Activated naive CD4-positive, alpha-beta T cell treated with anti-CD3 and anti-CD28 coated beads for 36 hours (primary cell): ENCODE measurements around the gene ARHGAP32. TPM values are rescaled to one million over a fixed set of nuclear protein-coding genes. Genes with fewer than 3 reads are reported as not detected.

Source experiments
- CTCF ChIA-PET: fragments of 350-600 bp; sonication (Branson Sonifier 250); formaldehyde crosslinking; loops from one replicate; lab custom pipeline; 2021; ENCODE audit warnings: antibody characterized with exemption; lab: Charles Lee
- DNase-seq: peaks from one replicate; pipeline ENCODE4 v3.0.0-alpha.2; 2020
- H3K27ac Mint-ChIP-seq: one replicate; pipeline ENCODE4 v1.8.0; 2021; ENCODE audit warnings: mild to moderate bottlenecking, mixed read lengths
- H3K27me3 Mint-ChIP-seq: one replicate; pipeline ENCODE4 v1.8.0; 2021; ENCODE audit warnings: low read depth, mixed read lengths
- H3K36me3 Mint-ChIP-seq: one replicate; pipeline ENCODE4 v1.8.0; 2021; ENCODE audit warnings: low read depth, mixed read lengths
- H3K4me1 Mint-ChIP-seq: one replicate; pipeline ENCODE4 v1.8.0; 2021; ENCODE audit warnings: low read depth, mixed read lengths
- H3K4me3 Mint-ChIP-seq: one replicate; pipeline ENCODE4 v1.8.0; 2021; ENCODE audit warnings: mild to moderate bottlenecking, moderate library complexity, mixed read lengths
- H3K9me3 Mint-ChIP-seq: one replicate; pipeline ENCODE4 v1.8.0; 2021; ENCODE audit warnings: mixed read lengths
- intact Hi-C: fragments of 100-400 bp; cut with micrococcal nuclease; formaldehyde crosslinking; loops from one replicate; pipeline ENCODE4 v1.15.1; 2023
- total RNA-seq, 2 experiments: library from RNA; stranded (reverse); gene quantifications; one replicate each; pipeline ENCODE4 v1.2.3, GENCODE V29; 2021

The ARHGAP32 gene
- total RNA-seq, 2 experiments from 2014 or later, result 8.9 to 10.3 TPM

DNA sequence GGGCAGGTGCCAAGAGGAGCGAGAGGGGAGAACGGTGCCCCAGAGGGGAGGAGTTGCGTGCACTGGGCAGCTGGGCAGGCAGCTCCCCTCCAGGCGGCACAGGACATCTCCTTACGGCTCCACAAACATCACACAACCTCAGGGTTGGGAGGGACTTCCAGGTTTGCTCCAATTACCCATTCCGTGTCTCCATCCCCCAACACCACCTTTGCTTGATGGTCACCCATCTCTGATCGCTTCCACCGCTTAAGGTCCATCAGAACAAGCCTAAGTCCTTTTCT lies 235.0 kb downstream of the ARHGAP32 start:
- intact Hi-C loops, result loop anchor here (2.0 to 5.0 kb wide), 2 partner anchors 784 to 800 kb away; no protein-coding TSS in a partner anchor
- DNase-seq, result no peak
- Mint-ChIP-seq H3K9me3 (no peaks in the 10 kb centered on the region), H3K36me3 (no peaks in the 10 kb centered on the region), H3K4me3 (no peak overlapping the region), H3K4me1 (no peaks in the 10 kb centered on the region), H3K27me3 (peaks cover 3% of the 10 kb centered on the region), H3K27ac (no peak overlapping the region)
- CTCF ChIA-PET, result interaction anchor here (0.8 to 9.5 kb wide), 18 partner anchors 9 to 788 kb away, joined by 3 to 175 read pairs (median 4); partner anchors contain the start of gene KCNJ5

GRCh38 chr11:128956401-128957201 lies 235.5 kb downstream of the ARHGAP32 start:
- peaks cover 3% of the 10 kb centered on the region for H3K27me3 Mint-ChIP-seq
- H3K9me3 Mint-ChIP-seq, result no peaks in the 10 kb centered on the region
- intact Hi-C loops, result loop anchor here (1.0 to 5.0 kb wide), 3 partner anchors 72 to 799 kb away; no protein-coding TSS in a partner anchor
- DNase-seq, result peak; percentile 46
- no peak overlapping the region for H3K27ac Mint-ChIP-seq
- CTCF ChIA-PET, result interaction anchor here (0.6 to 9.5 kb wide), 26 partner anchors 8 to 1490 kb away, joined by 3 to 175 read pairs (median 4); partner anchors contain the start of gene KCNJ5
- no peak overlapping the region for H3K4me3 Mint-ChIP-seq
- no peaks in the 10 kb centered on the region for H3K36me3 Mint-ChIP-seq
- H3K4me1 Mint-ChIP-seq, result no peaks in the 10 kb centered on the region

GRCh38 chr11:128955636-128956035 lies 236.5 kb downstream of the ARHGAP32 start:
- Mint-ChIP-seq H3K9me3 (no peaks in the 10 kb centered on the region), H3K27ac (no peak overlapping the region), H3K4me1 (no peaks in the 10 kb centered on the region), H3K27me3 (peaks cover 3% of the 10 kb centered on the region), H3K36me3 (no peaks in the 10 kb centered on the region), H3K4me3 (no peak overlapping the region)
- CTCF ChIA-PET, result interaction anchor here (0.7 to 9.5 kb wide), 17 partner anchors 7 to 124 kb away, joined by 3 to 175 read pairs (median 4); partner anchors contain the start of gene KCNJ5
- DNase-seq, result no peak
- intact Hi-C loops, result loop anchor here (1.0 to 5.0 kb wide), 3 partner anchors 71 to 798 kb away; no protein-coding TSS in a partner anchor

GRCh38 chr11:128953151-128953550 lies 239.0 kb downstream of the ARHGAP32 start:
- H3K27me3 Mint-ChIP-seq, result peaks cover 6% of the 10 kb centered on the region
- H3K27ac Mint-ChIP-seq, result no peak overlapping the region
- H3K4me3 Mint-ChIP-seq, result no peak overlapping the region
- no peaks in the 10 kb centered on the region for H3K36me3 Mint-ChIP-seq
- no peaks in the 10 kb centered on the region for H3K4me1 Mint-ChIP-seq
- no peaks in the 10 kb centered on the region for H3K9me3 Mint-ChIP-seq
- CTCF ChIA-PET, result interaction anchor here (9.5 kb wide), 1 partner anchor 68 kb away, joined by 175 read pairs; no protein-coding TSS in a partner anchor
- intact Hi-C loops, result no loop called here
- DNase-seq, result no peak

- no peak for DNase-seq
- Mint-ChIP-seq H3K36me3 (no peaks in the 10 kb centered on the region), H3K27ac (no peak overlapping the region), H3K9me3 (no peaks in the 10 kb centered on the region), H3K4me1 (no peaks in the 10 kb centered on the region), H3K4me3 (no peak overlapping the region), H3K27me3 (peaks cover 4% of the 10 kb centered on the region)
- intact Hi-C loops, result loop anchor here (2.0 kb wide), 1 partner anchor 65 kb away; no protein-coding TSS in a partner anchor
- CTCF ChIA-PET, result interaction anchor here (0.6 to 4.2 kb wide), 5 partner anchors 11 to 68 kb away, joined by 3 to 44 read pairs (median 5); no protein-coding TSS in a partner anchor
Measured at GRCh38 chr11:128949791-128950454, 242.2 kb downstream of the ARHGAP32 start.

GRCh38 chr11:128948583-128948982 lies 243.5 kb downstream of the ARHGAP32 start:
- no peaks in the 10 kb centered on the region for H3K36me3 Mint-ChIP-seq
- H3K9me3 Mint-ChIP-seq, result no peaks in the 10 kb centered on the region
- peaks cover 4% of the 10 kb centered on the region for H3K27me3 Mint-ChIP-seq
- DNase-seq, result peak; percentile 25
- H3K4me3 Mint-ChIP-seq, result no peak overlapping the region
- H3K4me1 Mint-ChIP-seq, result no peaks in the 10 kb centered on the region
- intact Hi-C loops, result loop anchor here (2.0 kb wide), 1 partner anchor 64 kb away; no protein-coding TSS in a partner anchor
- CTCF ChIA-PET, result interaction anchor here (0.7 to 4.2 kb wide), 11 partner anchors 8 to 67 kb away, joined by 3 to 44 read pairs (median 7); no protein-coding TSS in a partner anchor
- no peak overlapping the region for H3K27ac Mint-ChIP-seq

DNA sequence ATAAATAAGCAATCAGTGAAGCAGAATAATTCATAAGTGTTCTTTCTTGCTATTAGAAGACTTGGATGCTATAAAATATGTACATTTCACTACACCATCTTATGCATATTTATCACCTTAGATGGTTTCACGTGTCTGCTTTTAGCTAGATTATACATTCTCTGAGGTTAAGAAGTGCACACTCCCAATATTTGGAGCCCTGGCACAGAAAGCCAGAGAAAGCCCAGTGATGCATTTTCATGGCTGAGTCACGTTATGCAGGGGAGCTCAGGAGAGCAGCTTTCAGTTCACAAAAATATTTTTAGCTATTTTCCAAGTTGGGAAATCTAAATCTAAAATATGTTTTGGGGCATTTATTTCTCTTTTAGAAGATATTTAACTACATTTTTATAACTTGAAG lies 244.4 kb downstream of the ARHGAP32 start:
- H3K27me3 Mint-ChIP-seq, result peaks cover 4% of the 10 kb centered on the region
- H3K4me1 Mint-ChIP-seq, result no peaks in the 10 kb centered on the region
- no peaks in the 10 kb centered on the region for H3K36me3 Mint-ChIP-seq
- no peak overlapping the region for H3K4me3 Mint-ChIP-seq
- no peak overlapping the region for H3K27ac Mint-ChIP-seq
- CTCF ChIA-PET, result interaction anchor here (1.4 to 4.2 kb wide), 7 partner anchors 9 to 66 kb away, joined by 3 to 44 read pairs (median 10); no protein-coding TSS in a partner anchor
- intact Hi-C loops, result loop anchor here (2.0 kb wide), 1 partner anchor 63 kb away; no protein-coding TSS in a partner anchor
- no peak for DNase-seq
- no peaks in the 10 kb centered on the region for H3K9me3 Mint-ChIP-seq

DNA sequence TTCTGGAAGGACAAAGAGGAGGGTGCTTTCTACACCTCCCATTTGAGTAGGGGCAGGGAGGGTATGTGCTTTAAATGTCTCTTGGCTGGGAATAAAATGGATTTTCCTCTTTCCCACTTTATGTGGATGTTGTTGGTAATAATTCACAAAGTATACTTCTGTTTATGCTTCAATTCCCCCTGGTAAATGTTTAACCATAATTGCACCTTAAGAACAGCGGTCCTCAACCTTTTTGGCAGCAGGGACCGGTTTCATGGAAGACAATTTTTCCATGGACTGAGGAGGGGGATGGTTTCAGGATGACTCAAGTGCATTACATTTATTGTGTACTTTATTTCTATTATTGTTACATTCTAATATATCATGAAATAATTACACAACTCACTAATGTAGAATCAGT lies 245.5 kb downstream of the ARHGAP32 start:
- Mint-ChIP-seq H3K9me3 (no peaks in the 10 kb centered on the region), H3K36me3 (no peaks in the 10 kb centered on the region), H3K27me3 (peaks cover 4% of the 10 kb centered on the region), H3K4me1 (no peaks in the 10 kb centered on the region), H3K27ac (no peak overlapping the region), H3K4me3 (no peak overlapping the region)
- DNase-seq, result no peak
- CTCF ChIA-PET, result interaction anchor here (1.0 to 4.2 kb wide), 3 partner anchors 10 to 61 kb away, joined by 3 to 44 read pairs (median 10); no protein-coding TSS in a partner anchor
- intact Hi-C loops, result no loop called here

DNA sequence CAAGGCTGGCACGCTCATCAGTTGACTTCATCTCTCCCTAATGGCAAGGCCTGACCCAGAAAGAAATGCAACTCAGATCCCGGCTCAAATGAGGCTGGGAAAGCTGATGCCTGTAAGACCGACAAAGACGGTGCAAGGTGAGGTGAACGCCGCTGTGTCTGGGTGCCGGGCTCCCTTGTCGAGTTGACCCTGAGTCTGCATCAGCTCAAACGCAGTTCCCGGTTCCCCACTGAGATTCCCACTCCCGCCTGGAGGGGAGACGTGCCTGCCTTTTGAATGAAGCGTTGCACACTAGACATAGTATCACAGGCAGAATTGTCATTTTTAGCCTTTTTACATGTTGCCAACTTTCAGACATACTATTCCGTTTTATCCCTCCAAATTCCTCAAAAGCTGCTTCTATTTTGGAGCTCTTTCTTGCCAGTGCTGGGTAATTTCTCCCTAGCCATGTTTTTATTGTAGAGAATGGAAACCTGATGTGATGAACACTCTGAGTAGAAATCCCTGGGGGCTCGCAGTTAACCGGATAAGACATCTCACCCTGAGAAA lies 248.6 kb downstream of the ARHGAP32 start:
- H3K4me1 Mint-ChIP-seq, result no peaks in the 10 kb centered on the region
- CTCF ChIA-PET, result interaction anchor here (1.2 kb wide), 1 partner anchor 62 kb away, joined by 3 read pairs; no protein-coding TSS in a partner anchor

DNA sequence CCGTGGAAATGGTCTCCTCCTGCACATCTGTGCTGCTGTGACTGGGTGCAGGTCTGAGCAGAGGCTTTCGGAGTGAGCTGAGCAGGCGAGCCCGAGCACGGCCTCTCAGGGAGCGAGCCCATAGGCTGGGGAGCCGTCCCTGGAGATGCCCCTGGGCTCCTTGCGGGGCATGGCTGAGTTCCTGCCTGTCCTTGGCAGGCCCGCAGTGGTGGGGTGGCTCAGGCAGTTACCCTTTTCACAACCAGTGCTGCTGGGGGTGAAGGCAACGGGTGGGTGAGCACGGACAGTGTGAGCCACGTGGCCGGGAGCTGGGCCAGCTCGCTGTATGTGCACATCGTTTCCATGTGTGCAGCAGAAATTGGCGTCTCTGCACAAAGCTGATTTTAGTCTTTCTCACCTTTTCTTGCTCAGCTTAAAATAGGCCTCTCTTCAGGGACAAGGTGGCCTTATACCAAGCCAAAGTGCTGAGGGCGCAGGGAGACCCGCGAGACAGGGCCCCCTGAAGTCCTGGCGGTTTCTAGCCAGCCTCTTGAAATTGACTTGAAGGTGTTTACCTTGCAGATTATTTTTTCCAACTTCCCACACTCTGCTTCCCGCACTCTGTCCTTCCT lies 249.2 kb downstream of the ARHGAP32 start, which contains the start of gene TP53AIP1:
Gene TP53AIP1, minus strand, starts transcription at position 55 of the 611 bp plus-strand sequence. CDS start 5,053 bp downstream, outside the sequence.
- Mint-ChIP-seq H3K4me3 (no peak within 1 kb of the TSS), H3K27me3 (no peaks in the 10 kb centered on the region), H3K9me3 (no peaks in the 10 kb centered on the region), H3K36me3 (no peaks in the 10 kb centered on the region), H3K4me1 (no peaks in the 10 kb centered on the region), H3K27ac (no peak within 1 kb of the TSS)
- CTCF ChIA-PET, result interaction anchor here (0.6 to 1.2 kb wide), 2 partner anchors 29 to 61 kb away, joined by 3 read pairs; no protein-coding TSS in a partner anchor
- intact Hi-C loops, result no loop called here
- DNase-seq, result no peak

More for the DNA sequence above, 248.6 kb downstream of the ARHGAP32 start:
- H3K36me3 Mint-ChIP-seq, result no peaks in the 10 kb centered on the region
- H3K27me3 Mint-ChIP-seq, result peaks cover 4% of the 10 kb centered on the region
- no peak overlapping the region for H3K27ac Mint-ChIP-seq
- no peaks in the 10 kb centered on the region for H3K9me3 Mint-ChIP-seq
- no peak overlapping the region for H3K4me3 Mint-ChIP-seq
- DNase-seq, result no peak
- intact Hi-C loops, result no loop called here

- no peak for DNase-seq
- Mint-ChIP-seq H3K4me1 (no peaks in the 10 kb centered on the region), H3K27ac (no peak overlapping the region), H3K9me3 (no peaks in the 10 kb centered on the region), H3K36me3 (no peaks in the 10 kb centered on the region), H3K27me3 (no peaks in the 10 kb centered on the region), H3K4me3 (no peak overlapping the region)
- intact Hi-C loops, result no loop called here
- CTCF ChIA-PET, result no interaction called here
Measured at GRCh38 chr11:128942272-128942612, 249.9 kb downstream of the ARHGAP32 start.
